Prostate gland (tissue), 2 donors: ENCODE measurements around the gene REC114. TPM values are rescaled to one million over a fixed set of nuclear protein-coding genes. Genes with fewer than 3 reads are reported as not detected.
"Not testable (repeated sequence)": the region's sequence is repeated elsewhere in the genome, so short reads cannot be mapped to it uniquely, and the experiment has no call there.

Source experiments
- DNase-seq: peaks from one replicate; pipeline ENCODE4 v3.0.0-alpha.2; 2019; ENCODE audit warnings: low spot score
- H3K27ac ChIP-seq, 2 donors: fragments of 200-600 bp; sonication (generic); 2 replicates each; pipeline ENCODE4 v1.5.1; 2017 to 2019
- H3K27me3 ChIP-seq: fragments of 200-600 bp; sonication (generic); replicated peaks from 2 replicates; pipeline ENCODE4 v1.5.1; 2019; ENCODE audit not compliant: insufficient read depth
- H3K36me3 ChIP-seq, 2 donors: fragments of 200-600 bp; sonication (generic); 1 replicate in 1 of 2; 2 replicates in 1 of 2; pipeline versions ENCODE4 v1.5.1 to v1.8.1; 2017 to 2019
- H3K4me1 ChIP-seq: fragments of 200-600 bp; sonication (generic); replicated peaks from 2 replicates; pipeline ENCODE4 v1.5.1; 2019
- H3K4me3 ChIP-seq, 2 donors: fragments of 200-600 bp; sonication (generic); 2 replicates each; pipeline ENCODE4 v1.5.1; 2017 to 2019
- H3K9me3 ChIP-seq: fragments of 200-600 bp; sonication (generic); 2 replicates; pipeline ENCODE4 v1.5.1; 2017
- POLR2A ChIP-seq: fragments of 450-650 bp; IDR thresholded peaks from one replicate; pipeline ENCODE4 v1.6.1; 2016; ENCODE audit warnings: antibody characterized with exemption, mild to moderate bottlenecking
- POLR2AphosphoS5 ChIP-seq: sonication (generic); formaldehyde crosslinking; IDR thresholded peaks from one replicate; pipeline ENCODE4 v1.6.1; 2017; ENCODE audit warnings: antibody characterized with exemption
- WGBS: methylation state at CpG from one replicate; pipeline ENCODE4 v1.1.5; 2018; 5-methylcytosine and 5-hydroxymethylcytosine counted together
- intact Hi-C: fragments of 100-400 bp; cut with DNase I; formaldehyde crosslinking; loops from one replicate; pipeline ENCODE4 v1.14.2; 2022
- total RNA-seq, 2 donors: library from RNA; depleted of rRNA; stranded (reverse); fragments of >200 nt; gene quantifications; one replicate each; pipeline ENCODE4 v1.1.0, GENCODE V29; 2016
- TF ChIP-seq, protein P1 (sequence below), 4 experiments: fragments of 200-600 bp in 2 of 4; fragments of 450-650 bp in 2 of 4; sonication (generic) in 2 of 4; IDR thresholded peaks; 1 replicate in 3 of 4; 2 replicates in 1 of 4; pipeline ENCODE4 v1.5.1; 2016 to 2019; ENCODE audit warnings: antibody characterized with exemption in 4 of 4, mild to moderate bottlenecking in 2 of 4, moderate library complexity in 2 of 4

REC114 gene
- total RNA-seq, 2 donors from 2014 or later: 7.5 TPM; not detected in 1

DNA sequence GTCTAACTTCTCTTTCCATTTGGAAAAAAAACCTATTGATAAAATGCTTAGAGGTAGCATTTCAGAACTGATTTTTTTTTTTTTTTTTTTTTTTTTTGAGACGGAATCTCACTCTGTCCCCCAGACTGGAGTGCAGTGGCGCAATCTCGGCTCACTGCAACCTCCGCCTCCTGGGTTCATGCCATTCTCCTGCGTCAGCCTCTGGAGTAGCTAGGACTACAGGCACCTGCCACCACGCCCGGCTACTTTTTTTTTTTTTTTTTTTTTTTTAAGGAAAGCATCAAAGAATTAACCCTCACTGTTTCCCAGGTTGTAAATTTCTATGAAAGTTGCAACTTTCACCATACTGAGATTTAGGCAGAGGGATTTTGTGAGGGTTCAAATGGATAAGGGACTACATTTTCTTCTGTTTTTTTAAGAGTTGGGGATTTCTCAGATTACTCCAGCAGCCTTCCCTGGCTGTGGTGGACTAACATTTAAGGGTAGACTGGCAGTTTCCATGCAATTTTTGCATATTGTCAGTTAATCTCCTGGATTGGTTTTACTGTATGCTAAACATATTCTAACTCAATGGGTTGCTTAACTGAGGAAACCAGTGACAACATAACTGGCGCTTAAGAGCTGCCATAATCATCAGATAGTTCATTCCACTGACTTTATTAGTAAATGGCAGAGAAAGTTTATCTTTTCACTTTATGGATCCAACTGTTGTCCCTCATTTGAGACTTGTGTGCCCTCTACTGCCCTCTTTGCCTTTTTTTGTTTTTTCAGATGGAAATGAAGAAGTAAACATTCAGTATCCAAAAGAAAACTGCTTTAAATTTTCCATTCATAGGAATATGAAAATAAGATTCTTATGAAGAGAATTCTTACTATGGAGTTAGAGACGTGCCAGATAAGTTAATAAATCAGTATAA is 96.5 kb downstream of the REC114 start:
- Histone ChIP-seq H3K4me3 (no peak overlapping the region), H3K36me3 (no peaks in the 10 kb centered on the region), H3K9me3 (no peaks in the 10 kb centered on the region), H3K27me3 (no peaks in the 10 kb centered on the region), H3K27ac (no peak overlapping the region), H3K4me1 (no peaks in the 10 kb centered on the region)
- TF ChIP-seq POLR2AphosphoS5: no peak
- TF ChIP-seq, protein P1, sequence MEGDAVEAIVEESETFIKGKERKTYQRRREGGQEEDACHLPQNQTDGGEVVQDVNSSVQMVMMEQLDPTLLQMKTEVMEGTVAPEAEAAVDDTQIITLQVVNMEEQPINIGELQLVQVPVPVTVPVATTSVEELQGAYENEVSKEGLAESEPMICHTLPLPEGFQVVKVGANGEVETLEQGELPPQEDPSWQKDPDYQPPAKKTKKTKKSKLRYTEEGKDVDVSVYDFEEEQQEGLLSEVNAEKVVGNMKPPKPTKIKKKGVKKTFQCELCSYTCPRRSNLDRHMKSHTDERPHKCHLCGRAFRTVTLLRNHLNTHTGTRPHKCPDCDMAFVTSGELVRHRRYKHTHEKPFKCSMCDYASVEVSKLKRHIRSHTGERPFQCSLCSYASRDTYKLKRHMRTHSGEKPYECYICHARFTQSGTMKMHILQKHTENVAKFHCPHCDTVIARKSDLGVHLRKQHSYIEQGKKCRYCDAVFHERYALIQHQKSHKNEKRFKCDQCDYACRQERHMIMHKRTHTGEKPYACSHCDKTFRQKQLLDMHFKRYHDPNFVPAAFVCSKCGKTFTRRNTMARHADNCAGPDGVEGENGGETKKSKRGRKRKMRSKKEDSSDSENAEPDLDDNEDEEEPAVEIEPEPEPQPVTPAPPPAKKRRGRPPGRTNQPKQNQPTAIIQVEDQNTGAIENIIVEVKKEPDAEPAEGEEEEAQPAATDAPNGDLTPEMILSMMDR (IDR thresholded peaks at IDR 0.05): no peak
- TF ChIP-seq POLR2A: no peak
- 49% methylated on average over 9 of the region's 9 CpGs for WGBS
- DNase-seq: no peak
- intact Hi-C loops: no loop called here

DNA sequence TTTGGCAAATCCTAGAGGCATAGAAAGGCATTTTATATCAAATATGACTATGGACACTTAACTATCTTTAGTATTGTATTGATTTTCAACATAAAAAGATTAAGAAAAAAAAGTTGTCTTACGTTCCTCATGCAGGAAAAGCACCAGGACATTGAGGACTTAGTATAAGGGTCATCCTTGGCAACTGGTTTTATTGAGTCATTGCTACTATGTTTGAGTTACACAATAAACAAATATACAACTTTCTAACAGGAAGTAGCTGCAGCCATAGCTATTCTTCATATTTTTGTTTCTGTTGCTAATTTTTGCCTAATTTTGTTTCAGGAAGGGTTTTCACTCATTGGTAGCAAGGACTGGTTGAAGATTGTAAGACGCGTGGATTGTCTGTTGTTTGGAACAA is 97.2 kb downstream of the REC114 start:
- no peak overlapping the region for H3K27ac ChIP-seq
- no peaks in the 10 kb centered on the region for H3K9me3 ChIP-seq
- TF ChIP-seq, protein P1 (IDR thresholded peaks at IDR 0.05): no peak
- TF ChIP-seq POLR2AphosphoS5 (no peak), POLR2A (no peak)
- WGBS: 63% methylated on average over 3 of the region's 3 CpGs
- H3K4me1 ChIP-seq: no peaks in the 10 kb centered on the region
- intact Hi-C loops: no loop called here
- no peak for DNase-seq
- no peak overlapping the region for H3K4me3 ChIP-seq
- no peaks in the 10 kb centered on the region for H3K27me3 ChIP-seq
- H3K36me3 ChIP-seq: no peaks in the 10 kb centered on the region

DNA sequence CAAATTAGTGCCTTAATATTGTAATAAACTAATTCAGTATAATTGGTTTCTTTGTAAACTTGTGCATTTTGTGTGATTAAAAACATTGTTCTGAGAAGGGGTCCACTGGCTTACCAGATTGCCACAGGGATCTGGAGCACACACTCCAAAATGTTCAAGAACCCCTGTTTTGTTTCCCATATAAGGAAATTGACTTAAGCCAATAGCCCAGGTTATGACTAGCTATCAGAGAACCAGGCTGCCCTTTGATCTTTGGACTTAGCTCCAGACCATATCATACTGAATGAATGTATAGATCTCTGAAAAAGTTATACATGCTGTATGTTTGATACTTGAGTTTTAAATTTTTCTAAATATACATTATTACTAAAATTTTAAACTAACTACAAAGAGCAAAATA is 98.5 kb downstream of the REC114 start:
- Histone ChIP-seq H3K4me1 (no peaks in the 10 kb centered on the region), H3K36me3 (no peaks in the 10 kb centered on the region), H3K27ac (no peak overlapping the region), H3K9me3 (no peaks in the 10 kb centered on the region), H3K4me3 (no peak overlapping the region), H3K27me3 (no peaks in the 10 kb centered on the region)
- intact Hi-C loops: no loop called here
- no peak for DNase-seq
- no peak for TF ChIP-seq POLR2AphosphoS5

DNA sequence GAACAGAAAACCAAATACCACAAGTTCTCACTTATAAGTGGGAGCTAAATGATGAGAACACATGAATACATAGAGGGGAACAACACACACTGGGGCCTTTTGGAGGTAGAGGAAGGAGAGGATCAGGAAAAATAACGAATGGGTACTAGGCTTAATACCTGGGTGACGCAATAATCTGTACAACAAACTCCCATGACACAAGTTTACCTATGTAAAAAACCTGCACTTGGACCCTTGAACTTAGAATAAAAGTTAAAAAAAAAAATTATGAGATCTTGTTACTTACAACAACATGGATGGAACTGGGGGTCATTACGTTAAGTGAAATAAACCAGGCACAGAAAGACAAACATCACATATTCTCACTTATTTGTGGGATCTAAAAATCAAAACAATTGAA is 106.0 kb downstream of the REC114 start:
- DNase-seq, intact Hi-C loops, H3K36me3 ChIP-seq, H3K27me3 ChIP-seq, H3K4me1 ChIP-seq, H3K27ac ChIP-seq, H3K9me3 ChIP-seq, H3K4me3 ChIP-seq: not testable (repeated sequence)
- WGBS: 85% methylated on average over 3 of the region's 3 CpGs

DNA sequence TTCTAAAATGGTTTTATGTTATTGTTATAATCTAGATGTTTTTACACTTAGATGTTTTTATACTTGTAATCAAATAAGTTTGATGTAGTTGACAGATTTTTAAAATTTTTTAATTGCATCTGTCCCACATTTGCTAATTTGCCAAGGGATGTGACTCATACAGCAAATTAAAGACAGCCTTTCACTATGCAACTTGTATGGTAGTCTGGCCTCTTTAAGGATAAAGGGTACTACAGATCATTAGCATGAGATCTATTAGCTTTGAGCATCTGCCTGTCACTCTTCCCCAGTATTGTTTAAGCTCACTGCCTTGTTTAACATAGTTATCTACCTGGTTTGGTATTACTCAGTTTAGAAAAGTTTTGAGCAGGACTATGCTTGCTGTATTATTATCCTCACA is 107.2 kb downstream of the REC114 start:
- H3K36me3 ChIP-seq: no peaks in the 10 kb centered on the region
- TF ChIP-seq, protein P1 (IDR thresholded peaks at IDR 0.05): no peak
- TF ChIP-seq POLR2AphosphoS5 (no peak), POLR2A (no peak)
- DNase-seq: no peak
- no peak overlapping the region for H3K4me3 ChIP-seq
- no peaks in the 10 kb centered on the region for H3K9me3 ChIP-seq
- H3K4me1 ChIP-seq: no peaks in the 10 kb centered on the region
- intact Hi-C loops: no loop called here
- H3K27me3 ChIP-seq: no peaks in the 10 kb centered on the region
- H3K27ac ChIP-seq: no peak overlapping the region

DNA sequence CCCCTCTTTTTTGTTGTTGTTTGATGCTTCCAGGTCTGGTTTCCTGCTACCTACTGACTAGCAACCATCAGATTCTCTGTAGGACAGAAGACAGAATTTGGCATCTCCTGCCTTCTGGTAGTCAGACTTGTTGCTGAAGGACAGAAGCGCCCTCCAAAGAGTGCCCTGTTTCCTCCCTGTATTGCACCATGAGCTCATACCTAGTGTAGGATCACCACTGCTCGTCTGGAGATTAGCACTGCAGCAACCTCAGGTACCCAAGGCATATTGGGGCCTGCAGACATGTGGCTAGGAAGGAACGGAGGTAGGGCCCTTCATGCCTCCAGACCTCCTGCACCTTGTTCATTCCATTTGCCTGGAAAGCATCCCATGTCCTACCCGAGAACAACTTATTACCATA is 112.1 kb downstream of the REC114 start:
- Histone ChIP-seq H3K27me3 (no peaks in the 10 kb centered on the region), H3K27ac (no peak overlapping the region), H3K4me1 (no peaks in the 10 kb centered on the region), H3K36me3 (no peaks in the 10 kb centered on the region), H3K4me3 (no peak overlapping the region), H3K9me3 (no peaks in the 10 kb centered on the region)
- intact Hi-C loops: no loop called here
- TF ChIP-seq POLR2AphosphoS5: no peak
- no peak for TF ChIP-seq POLR2A
- TF ChIP-seq, protein P1 (IDR thresholded peaks at IDR 0.05): no peak
- DNase-seq: no peak
- WGBS: 87% methylated on average over 4 of the region's 4 CpGs
